Endothelial cell (in vitro differentiated cells): ENCODE results near the gene E2F7. TPM values are rescaled to one million over a fixed set of nuclear protein-coding genes. Genes with fewer than 3 reads are reported as not detected.
A peak's percentile ranks its signal among the peaks of the same experiment; 100 is the strongest.

Experiments
- DNase-seq: peaks from one replicate; pipeline ENCODE4 v3.0.0; 2021; ENCODE audit warnings: low spot score
- H3K27ac Mint-ChIP-seq: one replicate; pipeline ENCODE4 v1.8.0; 2021; ENCODE audit warnings: mixed read lengths, inconsistent platforms; ENCODE audit not compliant: unreplicated experiment
- H3K27me3 Mint-ChIP-seq: one replicate; pipeline ENCODE4 v1.8.0; 2021; ENCODE audit warnings: mild to moderate bottlenecking, moderate library complexity, mixed read lengths, inconsistent platforms; ENCODE audit not compliant: unreplicated experiment
- H3K36me3 Mint-ChIP-seq: one replicate; pipeline ENCODE4 v1.8.0; 2021; ENCODE audit warnings: mild to moderate bottlenecking, low read depth, mixed read lengths, inconsistent platforms; ENCODE audit not compliant: unreplicated experiment
- H3K4me1 Mint-ChIP-seq: one replicate; pipeline ENCODE4 v1.8.0; 2021; ENCODE audit warnings: mild to moderate bottlenecking, mixed read lengths, inconsistent platforms; ENCODE audit not compliant: unreplicated experiment
- H3K4me3 Mint-ChIP-seq: one replicate; pipeline ENCODE4 v1.8.0; 2021; ENCODE audit warnings: mild to moderate bottlenecking, mixed read lengths, inconsistent platforms; ENCODE audit not compliant: unreplicated experiment
- H3K9me3 Mint-ChIP-seq: one replicate; pipeline ENCODE4 v1.8.0; 2021; ENCODE audit warnings: mixed read lengths, inconsistent platforms; ENCODE audit not compliant: unreplicated experiment
- CTCF ChIP-seq: fragments of 200-600 bp; sonication (generic); IDR thresholded peaks from one replicate; pipeline ENCODE4 v1.5.0; 2021; ENCODE audit warnings: antibody characterized with exemption; ENCODE audit not compliant: unreplicated experiment
- total RNA-seq: library from RNA; stranded (reverse); fragmentation: NEBNext Ultra II Directional; extraction: Animal tissue kit (Norgen Biotek cat#: 25700); gene quantifications from one replicate; pipeline ENCODE4 v1.2.1, GENCODE V29; 2021; ENCODE audit not compliant: unreplicated experiment

E2F7 gene
- total RNA-seq, 1 donor from 2014 or later = 6.2 TPM

GRCh38 chr12:77064896-77065360 is 441 bp downstream of the E2F7 start:
- Mint-ChIP-seq H3K27ac (peak overlapping the region; percentile 13), H3K27me3 (peaks cover 5% of the 10 kb centered on the region), H3K36me3 (no peaks in the 10 kb centered on the region), H3K4me1 (peaks cover 3% of the 10 kb centered on the region), H3K4me3 (peak overlapping the region; percentile 82), H3K9me3 (no peaks in the 10 kb centered on the region)
- TF ChIP-seq CTCF = no peak
- DNase-seq = no peak

- no peaks in the 10 kb centered on the region for H3K9me3 Mint-ChIP-seq
- DNase-seq = no peak
- TF ChIP-seq CTCF = no peak
- no peak overlapping the region for H3K4me3 Mint-ChIP-seq
- H3K4me1 Mint-ChIP-seq = peaks cover 3% of the 10 kb centered on the region
- H3K36me3 Mint-ChIP-seq = no peaks in the 10 kb centered on the region
- H3K27ac Mint-ChIP-seq = no peak overlapping the region
- peaks cover 3% of the 10 kb centered on the region for H3K27me3 Mint-ChIP-seq
Observed at GRCh38 chr12:77062846-77063461, 2.4 kb downstream of the E2F7 start.

- Mint-ChIP-seq H3K27ac (no peak overlapping the region), H3K36me3 (no peaks in the 10 kb centered on the region), H3K27me3 (peaks cover 3% of the 10 kb centered on the region), H3K4me3 (no peak overlapping the region), H3K9me3 (no peaks in the 10 kb centered on the region), H3K4me1 (peaks cover 3% of the 10 kb centered on the region)
- no peak for TF ChIP-seq CTCF
- no peak for DNase-seq
Observed at GRCh38 chr12:77062396-77062795, 3.0 kb downstream of the E2F7 start.

- Mint-ChIP-seq H3K4me3 (no peak overlapping the region), H3K27ac (no peak overlapping the region), H3K36me3 (no peaks in the 10 kb centered on the region), H3K9me3 (no peaks in the 10 kb centered on the region), H3K4me1 (peaks cover 3% of the 10 kb centered on the region), H3K27me3 (peaks cover 3% of the 10 kb centered on the region)
- TF ChIP-seq CTCF = no peak
- no peak for DNase-seq
Observed at GRCh38 chr12:77060883-77061240, 4.5 kb downstream of the E2F7 start.

- no peaks in the 10 kb centered on the region for H3K9me3 Mint-ChIP-seq
- H3K4me3 Mint-ChIP-seq = no peak overlapping the region
- H3K27me3 Mint-ChIP-seq = peaks cover 3% of the 10 kb centered on the region
- no peaks in the 10 kb centered on the region for H3K36me3 Mint-ChIP-seq
- DNase-seq = no peak
- H3K4me1 Mint-ChIP-seq = peaks cover 3% of the 10 kb centered on the region
- no peak overlapping the region for H3K27ac Mint-ChIP-seq
- TF ChIP-seq CTCF = no peak
Observed at GRCh38 chr12:77060136-77060882, 5.1 kb downstream of the E2F7 start.
